K562 (cell line): ENCODE data around the gene POLR2L. TPM values are rescaled to one million over a fixed set of nuclear protein-coding genes. Genes with fewer than 3 reads are reported as not detected.
A peak's percentile ranks its signal among the peaks of the same experiment; 100 is the strongest.

Source experiments
- BCOR ChIP-seq: fragments of 450-650 bp; IDR thresholded peaks from 2 replicates; pipeline ENCODE4 v1.6.1; 2016
- CBX3 ChIP-seq, 2 experiments: IDR thresholded peaks; 1 replicate in 1 of 2; 2 replicates in 1 of 2; pipeline ENCODE4 v1.6.1; 2012; ENCODE audit warnings: inconsistent platforms in 2 of 2, low read length in 2 of 2, borderline replicate concordance in 1 of 2, control low read depth in 1 of 2
- CCNT2 ChIP-seq: IDR thresholded peaks from 2 replicates; pipeline ENCODE4 v1.6.1; 2011; ENCODE audit warnings: borderline replicate concordance, low read depth, mild to moderate bottlenecking, moderate library complexity, mixed read lengths, low read length; ENCODE audit not compliant: insufficient read length; ENCODE audit errors: extremely low read depth
- CHD4 ChIP-seq: fragments of 200-600 bp; sonication (generic); IDR thresholded peaks from 3 replicates; pipeline ENCODE4 v1.6.1; 2012; ENCODE audit warnings: low read depth, mild to moderate bottlenecking, mixed read lengths, low read length, inconsistent platforms; ENCODE audit not compliant: insufficient read depth, insufficient replicate concordance, poor library complexity, severe bottlenecking
- DNMT1 ChIP-seq: fragments of 450-650 bp; IDR thresholded peaks from 2 replicates; pipeline ENCODE4 v1.6.1; 2016; ENCODE audit warnings: antibody characterized with exemption, mild to moderate bottlenecking
- GTF2A2 ChIP-seq: IDR thresholded peaks from 2 replicates; pipeline ENCODE4 v1.6.1; 2016; ENCODE audit warnings: mild to moderate bottlenecking, missing genetic modification characterization, missing compliant biosample characterization
- MCM2 ChIP-seq: fragments of 450-650 bp; IDR thresholded peaks from 2 replicates; pipeline ENCODE4 v1.6.1; 2017; ENCODE audit warnings: low read depth, mild to moderate bottlenecking
- MITF ChIP-seq: IDR thresholded peaks from 2 replicates; pipeline ENCODE4 v1.6.1; 2014; ENCODE audit warnings: antibody characterized with exemption
- NFIC ChIP-seq: fragments of 450-650 bp; IDR thresholded peaks from 2 replicates; pipeline ENCODE4 v1.6.1; 2017; ENCODE audit warnings: mild to moderate bottlenecking, inconsistent platforms
- PURB ChIP-seq: sonication (generic); formaldehyde crosslinking; IDR thresholded peaks from 2 replicates; pipeline ENCODE4 v1.9.0; 2021; ENCODE audit warnings: low read depth, mild to moderate bottlenecking, missing genetic modification reagents
- SRF ChIP-seq, 2 experiments: fragments of 250-450, 450-650 bp in 1 of 2; sonication (Bioruptor Pico) in 1 of 2; sonication (generic) in 1 of 2; formaldehyde crosslinking; IDR thresholded peaks; 2 replicates each; pipeline versions ENCODE4 v1.5.0 to v1.5.1; 2020 to 2022; ENCODE audit warnings: mild to moderate bottlenecking in 1 of 2, missing genetic modification reagents in 1 of 2
- SUPT5H ChIP-seq: fragments of 450-650 bp; IDR thresholded peaks from 2 replicates; pipeline ENCODE4 v1.6.1; 2016
- TEAD4 ChIP-seq, 2 experiments: sonication (generic) in 1 of 2; formaldehyde crosslinking in 1 of 2; IDR thresholded peaks; 2 replicates each; pipeline versions ENCODE4 v1.6.1 to v1.8.0; 2012 to 2022; ENCODE audit warnings: borderline replicate concordance in 1 of 2, inconsistent platforms in 1 of 2, low read length in 1 of 2, mild to moderate bottlenecking in 1 of 2, missing genetic modification reagents in 1 of 2
- TFE3 ChIP-seq: fragments of 450-650 bp; formaldehyde crosslinking; IDR thresholded peaks from 2 replicates; pipeline ENCODE4 v1.4.0; 2020; ENCODE audit warnings: mild to moderate bottlenecking, mixed read lengths
- ZBTB1 ChIP-seq: sonication (generic); formaldehyde crosslinking; IDR thresholded peaks from 2 replicates; pipeline ENCODE4 v1.8.1; 2023; ENCODE audit warnings: missing genetic modification reagents, low read depth, mild to moderate bottlenecking, borderline replicate concordance
- ZBTB49 ChIP-seq: sonication (generic); formaldehyde crosslinking; IDR thresholded peaks from 2 replicates; pipeline ENCODE4 v1.8.0; 2022; ENCODE audit warnings: missing genetic modification reagents, mild to moderate bottlenecking, borderline replicate concordance
- ZBTB7A ChIP-seq: IDR thresholded peaks from 2 replicates; pipeline ENCODE4 v1.6.1; 2011; ENCODE audit warnings: low read depth, mild to moderate bottlenecking, low read length, moderate library complexity, borderline replicate concordance; ENCODE audit not compliant: control insufficient read depth
- polyA plus RNA-seq, 8 experiments: library from polyadenylated mRNA; depleted of rRNA in 4 of 8; stranded (reverse) in 5 of 8; unstranded in 3 of 8; fragments of >200 nt; fragmentation: Nextera tagmentation in 2 of 8; fragmentation: Illumina TruSeq in 1 of 8; extraction: Ambion mirVana in 2 of 8; extraction: Trizol in 1 of 8; gene quantifications; 2 replicates each; pipeline versions ENCODE4 v1.2.1 to v1.2.3, GENCODE V29; 2011 to 2014; ENCODE audit warnings: inconsistent platforms in 1 of 8, missing spikeins in 1 of 8
- total RNA-seq, 7 experiments: library from RNA; depleted of rRNA in 6 of 7; stranded (reverse); fragments of >200 nt in 6 of 7; fragmentation: Illumina TruSeq in 2 of 7; extraction: Trizol in 2 of 7; gene quantifications; 2 replicates each; pipeline versions ENCODE4 v1.2.1 to v1.2.3, GENCODE V29; 2011 to 2021; ENCODE audit warnings: low replicate concordance in 1 of 7

The POLR2L gene
- total and polyA plus RNA-seq, 9 of the 15 experiments (the other 6 are each of a cell fraction or from before 2014, with no cell fraction given), result 38.3 to 688 (median 108) TPM

- no peak for TF ChIP-seq DNMT1
- no peak for TF ChIP-seq BCOR
- TF ChIP-seq GTF2A2, result no peak
- TF ChIP-seq TFE3 (CRISPR knock-in tag), result no peak
- TF ChIP-seq TEAD4 (IDR thresholded peaks at IDR 0.05; ENCODE audit: low read length), result no peak
- 0 out of 2 replicates have a peak, but pooled peaks have one; percentile 37 for TF ChIP-seq TEAD4 (CRISPR knock-in tag; IDR thresholded peaks at IDR 0.05; ENCODE audit: borderline replicate concordance)
- no peak; the same call in 1 of the 2 replicates for TF ChIP-seq ZBTB1 (CRISPR knock-in tag)
- TF ChIP-seq NFIC, result 0 out of 2 replicates have a peak, but pooled peaks have one; percentile 14
- no peak for TF ChIP-seq ZBTB49
- no peak for TF ChIP-seq SRF (CRISPR knock-in tag; IDR thresholded peaks at IDR 0.05)
- no peak for TF ChIP-seq SUPT5H
- TF ChIP-seq MCM2, result no peak
- no peak for TF ChIP-seq MITF
- no peak for TF ChIP-seq PURB (CRISPR knock-in tag)
- no peak for TF ChIP-seq CBX3 (IDR thresholded peaks at IDR 0.05; ENCODE audit: borderline replicate concordance in 1 of 2, low read length in 2 of 2)
- no peak for TF ChIP-seq ZBTB7A
- TF ChIP-seq CHD4, result no peak
- no peak for TF ChIP-seq CCNT2
These were observed 23.8 kb downstream of the POLR2L start, which contains the start of gene PNPLA2 (continued) for GRCh38 chr11:818396-819128.
